Fibroblast of lung (primary cell): ENCODE measurements around the gene ECHDC3. TPM values are rescaled to one million over a fixed set of nuclear protein-coding genes. Genes with fewer than 3 reads are reported as not detected.

Experiments used
- DNase-seq, 2 donors: peaks; one replicate each; pipeline versions ENCODE4 v3.0.0 to v3.0.0-alpha.2; 2010; ENCODE audit warnings: low read depth in 2 of 2
- H2AFZ ChIP-seq: 2 replicates; pipeline ENCODE4 v1.5.1; 2012; ENCODE audit warnings: low read length, control low read depth, inconsistent platforms
- H3K27ac ChIP-seq: 2 replicates; pipeline ENCODE4 v1.5.1; 2011; ENCODE audit warnings: low read length, control low read depth; ENCODE audit not compliant: insufficient read depth
- H3K27me3 ChIP-seq: 2 replicates; pipeline ENCODE4 v1.5.1; 2011; ENCODE audit warnings: mild to moderate bottlenecking, low read length; ENCODE audit not compliant: control insufficient read depth, insufficient read depth
- H3K36me3 ChIP-seq: 2 replicates; pipeline ENCODE4 v1.5.1; 2011; ENCODE audit warnings: low read length; ENCODE audit not compliant: control insufficient read depth, insufficient read depth
- H3K4me1 ChIP-seq: 2 replicates; pipeline ENCODE4 v1.5.1; 2011; ENCODE audit warnings: low read length; ENCODE audit not compliant: control insufficient read depth, insufficient read depth; ENCODE audit errors: extremely low read depth
- H3K4me2 ChIP-seq: 2 replicates; pipeline ENCODE4 v1.5.1; 2011; ENCODE audit warnings: low read length, control low read depth; ENCODE audit not compliant: insufficient read depth; ENCODE audit errors: extremely low read depth
- H3K4me3 ChIP-seq, 4 experiments: fragments of 200-600 bp in 1 of 4; sonication (generic) in 1 of 4; replicated peaks in 1 of 4; 2 replicates each; pipeline ENCODE4 v1.5.1; 2011 to 2016; ENCODE audit warnings: low read length in 4 of 4, low read depth in 3 of 4, mild to moderate bottlenecking in 3 of 4, control low read depth in 2 of 4, inconsistent platforms in 1 of 4, mixed read lengths in 1 of 4; ENCODE audit not compliant: insufficient read depth in 1 of 4; ENCODE audit errors: control extremely low read depth in 1 of 4
- H3K79me2 ChIP-seq: 2 replicates; pipeline ENCODE4 v1.5.1; 2012; ENCODE audit warnings: mild to moderate bottlenecking, low read length, inconsistent platforms; ENCODE audit not compliant: control insufficient read depth, insufficient read depth
- H3K9ac ChIP-seq: 2 replicates; pipeline ENCODE4 v1.5.1; 2011; ENCODE audit warnings: mild to moderate bottlenecking, low read length, control low read depth; ENCODE audit not compliant: insufficient read depth
- H3K9me3 ChIP-seq: 2 replicates; pipeline ENCODE4 v1.5.1; 2012; ENCODE audit warnings: low read depth, low read length; ENCODE audit not compliant: control insufficient read depth, insufficient read depth
- H4K20me1 ChIP-seq: 2 replicates; pipeline ENCODE4 v1.5.1; 2011; ENCODE audit warnings: low read length; ENCODE audit not compliant: control insufficient read depth, insufficient read depth; ENCODE audit errors: extremely low read depth
- EZH2 ChIP-seq: IDR thresholded peaks from 2 replicates; pipeline ENCODE4 v1.5.1; 2012; ENCODE audit warnings: low read length, control low read depth, mild to moderate bottlenecking; ENCODE audit errors: missing control alignments
- polyA plus RNA-seq, 2 donors: library from polyadenylated mRNA; depleted of rRNA in 1 of 2; stranded (reverse) in 1 of 2; unstranded in 1 of 2; fragments of >200 nt; gene quantifications; 2 replicates each; pipeline ENCODE4 v1.2.1, GENCODE V29; 2011 to 2012; ENCODE audit warnings: missing spikeins in 1 of 2
- total RNA-seq: library from RNA; depleted of rRNA; stranded (reverse); fragments of >200 nt; gene quantifications from 2 replicates; pipeline ENCODE4 v1.2.1, GENCODE V29; 2014
- TF ChIP-seq, protein P1 (sequence below), 2 donors: IDR thresholded peaks in 1 of 2; conservative IDR thresholded peaks in 1 of 2; 1 replicate in 1 of 2; 2 replicates in 1 of 2; pipeline ENCODE4 v1.5.1; 2011 to 2012; ENCODE audit warnings: low read length in 2 of 2, control low read depth in 1 of 2, inconsistent platforms in 1 of 2, low read depth in 1 of 2, mild to moderate bottlenecking in 1 of 2

ECHDC3 gene
- total and polyA plus RNA-seq, 2 donors (not counting 1 experiment from before 2014, with no cell fraction given): 6.1 to 17.7 TPM

DNA sequence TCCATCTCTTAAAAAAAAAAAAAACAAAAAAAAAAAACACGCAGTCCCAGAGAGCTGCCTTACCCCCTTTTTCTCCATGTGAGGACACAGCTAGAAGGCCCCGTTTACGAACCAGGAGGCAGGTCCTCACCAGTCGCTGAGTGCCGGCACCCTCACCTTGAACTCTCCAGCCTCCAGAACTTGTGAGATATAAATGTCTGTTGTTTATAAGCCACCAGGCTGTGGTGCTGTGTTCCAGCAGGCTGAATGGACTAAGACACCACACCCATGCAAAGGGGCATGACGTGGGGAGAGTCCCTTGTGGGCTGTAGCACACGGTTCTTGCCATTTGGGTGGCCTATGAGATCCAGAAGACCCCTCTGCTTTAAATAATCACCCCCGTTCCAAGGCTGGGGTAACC lies 17.2 kb downstream of the ECHDC3 start:
- H3K9me3 ChIP-seq: no peaks in the 10 kb centered on the region
- peaks cover 3% of the 10 kb centered on the region for H3K4me1 ChIP-seq
- H3K4me2 ChIP-seq: no peak overlapping the region
- no peak overlapping the region for H2AFZ ChIP-seq
- H4K20me1 ChIP-seq: no peaks in the 10 kb centered on the region
- DNase-seq: no peak
- H3K27me3 ChIP-seq: no peaks in the 10 kb centered on the region
- H3K79me2 ChIP-seq: no peaks in the 10 kb centered on the region
- H3K4me3 ChIP-seq: no peak overlapping the region
- no peak overlapping the region for H3K9ac ChIP-seq
- H3K36me3 ChIP-seq: no peaks in the 10 kb centered on the region
- TF ChIP-seq EZH2: no peak
- TF ChIP-seq, protein P1, sequence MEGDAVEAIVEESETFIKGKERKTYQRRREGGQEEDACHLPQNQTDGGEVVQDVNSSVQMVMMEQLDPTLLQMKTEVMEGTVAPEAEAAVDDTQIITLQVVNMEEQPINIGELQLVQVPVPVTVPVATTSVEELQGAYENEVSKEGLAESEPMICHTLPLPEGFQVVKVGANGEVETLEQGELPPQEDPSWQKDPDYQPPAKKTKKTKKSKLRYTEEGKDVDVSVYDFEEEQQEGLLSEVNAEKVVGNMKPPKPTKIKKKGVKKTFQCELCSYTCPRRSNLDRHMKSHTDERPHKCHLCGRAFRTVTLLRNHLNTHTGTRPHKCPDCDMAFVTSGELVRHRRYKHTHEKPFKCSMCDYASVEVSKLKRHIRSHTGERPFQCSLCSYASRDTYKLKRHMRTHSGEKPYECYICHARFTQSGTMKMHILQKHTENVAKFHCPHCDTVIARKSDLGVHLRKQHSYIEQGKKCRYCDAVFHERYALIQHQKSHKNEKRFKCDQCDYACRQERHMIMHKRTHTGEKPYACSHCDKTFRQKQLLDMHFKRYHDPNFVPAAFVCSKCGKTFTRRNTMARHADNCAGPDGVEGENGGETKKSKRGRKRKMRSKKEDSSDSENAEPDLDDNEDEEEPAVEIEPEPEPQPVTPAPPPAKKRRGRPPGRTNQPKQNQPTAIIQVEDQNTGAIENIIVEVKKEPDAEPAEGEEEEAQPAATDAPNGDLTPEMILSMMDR (conservative IDR thresholded peaks at IDR 0.05 in 1 of 2, IDR thresholded peaks at IDR 0.05 in 1 of 2; ENCODE audit: low read depth in 1 of 2, low read length in 2 of 2): no peak
- H3K27ac ChIP-seq: no peak overlapping the region

DNA sequence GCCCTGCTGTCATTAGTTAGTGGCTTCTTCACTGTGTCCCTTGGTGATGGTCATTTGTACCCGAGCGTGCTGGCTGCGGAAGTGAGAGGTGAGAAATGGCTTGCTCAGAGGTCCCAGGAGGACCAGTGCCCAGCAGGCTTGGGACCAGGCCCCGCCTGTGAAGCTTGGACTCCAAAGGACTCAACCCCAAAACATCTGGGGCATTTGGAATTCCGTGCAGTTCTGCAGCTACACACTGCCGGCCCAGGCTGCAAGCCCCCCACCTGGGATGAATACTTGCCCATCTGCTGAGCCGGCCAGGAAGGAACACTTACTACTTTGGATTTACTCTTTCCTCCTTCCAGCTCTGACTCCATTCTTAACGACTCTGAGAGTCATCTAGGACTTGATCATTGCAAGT lies 18.0 kb downstream of the ECHDC3 start:
- H3K9ac ChIP-seq: no peak overlapping the region
- TF ChIP-seq, protein P1 (conservative IDR thresholded peaks at IDR 0.05 in 1 of 2, IDR thresholded peaks at IDR 0.05 in 1 of 2; ENCODE audit: low read depth in 1 of 2, low read length in 2 of 2): no peak
- TF ChIP-seq EZH2: no peak

DNA sequence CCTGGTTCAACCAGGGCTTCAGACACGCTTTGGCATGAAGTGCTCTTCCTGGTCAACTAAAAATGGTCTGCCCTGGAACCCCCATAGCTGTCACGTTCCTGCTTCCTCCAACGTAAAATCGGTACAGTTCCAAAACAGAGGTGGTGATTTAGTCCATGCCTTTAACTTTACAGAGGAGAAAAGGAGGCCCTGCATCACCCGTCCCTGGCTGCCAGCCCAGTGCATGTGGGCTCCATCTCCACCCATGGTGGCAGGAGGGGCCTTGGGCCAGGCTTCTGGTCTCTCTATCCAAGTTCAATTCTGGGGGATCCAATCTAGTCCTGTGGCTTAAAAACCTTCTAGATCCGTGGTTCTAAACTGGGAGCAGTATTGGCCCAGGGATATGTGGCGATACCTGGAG lies 18.7 kb downstream of the ECHDC3 start:
- Histone ChIP-seq H3K4me3 (no peak overlapping the region), H3K4me2 (no peak overlapping the region), H3K27ac (no peak overlapping the region), H3K36me3 (no peaks in the 10 kb centered on the region), H2AFZ (no peak overlapping the region), H3K4me1 (peaks cover 3% of the 10 kb centered on the region), H3K27me3 (no peaks in the 10 kb centered on the region), H3K9me3 (no peaks in the 10 kb centered on the region), H4K20me1 (no peaks in the 10 kb centered on the region), H3K79me2 (no peaks in the 10 kb centered on the region), H3K9ac (no peak overlapping the region)
- no peak for DNase-seq
- TF ChIP-seq, protein P1 (conservative IDR thresholded peaks at IDR 0.05 in 1 of 2, IDR thresholded peaks at IDR 0.05 in 1 of 2; ENCODE audit: low read depth in 1 of 2, low read length in 2 of 2): no peak

More for the DNA sequence above, 18.0 kb downstream of the ECHDC3 start:
- Histone ChIP-seq H2AFZ (no peak overlapping the region), H3K4me3 (no peak overlapping the region), H3K27me3 (no peaks in the 10 kb centered on the region), H3K36me3 (no peaks in the 10 kb centered on the region), H3K79me2 (no peaks in the 10 kb centered on the region), H3K9me3 (no peaks in the 10 kb centered on the region), H3K4me2 (no peak overlapping the region), H3K4me1 (peaks cover 3% of the 10 kb centered on the region), H4K20me1 (no peaks in the 10 kb centered on the region), H3K27ac (no peak overlapping the region)
- no peak for DNase-seq
